SU-DHL-6 (cell line): Measurements from ENCODE around the gene SMIM21.

Source experiments
- H2AFZ ChIP-seq: fragments of 200-600 bp; sonication (generic); 2 replicates; pipeline ENCODE4 v1.6.1; 2014; ENCODE audit warnings: low read depth, mild to moderate bottlenecking, moderate library complexity, mixed read lengths, antibody characterized with exemption, low read length; ENCODE audit not compliant: severe bottlenecking
- H3F3A ChIP-seq: fragments of 200-600 bp; shearing (Covaris generic); 2 replicates; pipeline ENCODE4 v1.6.0; 2016; ENCODE audit warnings: antibody characterized with exemption, mild to moderate bottlenecking; ENCODE audit not compliant: insufficient read depth
- H3K27ac ChIP-seq: fragments of 200-600 bp; sonication (generic); 2 replicates; pipeline ENCODE4 v1.5.1; 2016; ENCODE audit warnings: low read depth, mild to moderate bottlenecking, low read length, moderate library complexity, mixed read lengths
- H3K27me3 ChIP-seq: fragments of 200-600 bp; sonication (generic), shearing (Covaris generic); 2 replicates; pipeline ENCODE4 v1.6.0; 2014; ENCODE audit warnings: mild to moderate bottlenecking, low read length
- H3K36me3 ChIP-seq: fragments of 200-600 bp; sonication (generic); 2 replicates; pipeline ENCODE4 v1.6.1; 2014; ENCODE audit warnings: mild to moderate bottlenecking, low read length, mixed read lengths
- H3K4me2 ChIP-seq: fragments of 300-600, 200-600 bp; shearing (Covaris generic), sonication (generic); 2 replicates; pipeline ENCODE4 v1.6.0; 2014; ENCODE audit warnings: low read length, low read depth, mild to moderate bottlenecking; ENCODE audit not compliant: poor library complexity, severe bottlenecking
- H3K4me3 ChIP-seq: fragments of 200-600 bp; sonication (generic); 2 replicates; pipeline ENCODE4 v1.5.1; 2014; ENCODE audit warnings: antibody characterized with exemption, low read length, mild to moderate bottlenecking, mixed read lengths; ENCODE audit not compliant: insufficient read depth, poor library complexity, severe bottlenecking
- H3K79me2 ChIP-seq: fragments of 200-600 bp; sonication (generic); 2 replicates; pipeline ENCODE4 v1.6.1; 2014; ENCODE audit warnings: mild to moderate bottlenecking, low read length, moderate library complexity; ENCODE audit not compliant: insufficient read depth
- H3K9ac ChIP-seq: fragments of 200-600 bp; sonication (generic); 2 replicates; pipeline ENCODE4 v1.7.0; 2014; ENCODE audit warnings: mild to moderate bottlenecking, low read length
- H3K9me2 ChIP-seq: fragments of 200-600 bp; sonication (generic); replicated peaks from 2 replicates; pipeline ENCODE4 v1.6.1; 2014; ENCODE audit warnings: low read length; ENCODE audit not compliant: insufficient read depth
- H3K9me3 ChIP-seq: fragments of 200-600 bp; sonication (generic); 2 replicates; pipeline ENCODE4 v1.6.1; 2014; ENCODE audit warnings: low read length, mixed read lengths; ENCODE audit not compliant: insufficient read depth
- H4K20me1 ChIP-seq: fragments of 200-600 bp; sonication (generic); 2 replicates; pipeline ENCODE4 v1.6.1; 2014; ENCODE audit warnings: low read depth, mild to moderate bottlenecking, antibody characterized with exemption, low read length, moderate library complexity, mixed read lengths
- CTCF ChIP-seq: fragments of 200-600 bp; sonication (generic); IDR thresholded peaks from one replicate; pipeline ENCODE4 v1.5.1; 2017; ENCODE audit warnings: antibody characterized with exemption, mild to moderate bottlenecking, low read length, moderate library complexity; ENCODE audit not compliant: insufficient read depth, poor library complexity, severe bottlenecking
- EZH2phosphoT487 ChIP-seq: fragments of 200-600 bp; sonication (generic), shearing (Covaris generic); conservative IDR thresholded peaks from 2 replicates; pipeline ENCODE4 v1.6.1; 2018; ENCODE audit warnings: mild to moderate bottlenecking, antibody characterized with exemption, low read length, moderate library complexity, mixed read lengths

The SMIM21 gene

GRCh38 chr18:75467851-75468250 lies 40.3 kb upstream of the SMIM21 start:
- no peak overlapping the region for H3K9ac ChIP-seq
- H2AFZ ChIP-seq = no peak overlapping the region
- H3K27ac ChIP-seq = no peak overlapping the region
- H3K4me2 ChIP-seq = no peak overlapping the region
- no peaks in the 10 kb centered on the region for H3K9me2 ChIP-seq
- no peak for TF ChIP-seq EZH2phosphoT487
- no peak for TF ChIP-seq CTCF
- H3K79me2 ChIP-seq = no peaks in the 10 kb centered on the region
- H3F3A ChIP-seq = no peaks in the 10 kb centered on the region
- H3K27me3 ChIP-seq = no peaks in the 10 kb centered on the region
- no peaks in the 10 kb centered on the region for H3K36me3 ChIP-seq
- no peaks in the 10 kb centered on the region for H4K20me1 ChIP-seq
- H3K4me3 ChIP-seq = no peak overlapping the region
- H3K9me3 ChIP-seq = no peaks in the 10 kb centered on the region

GRCh38 chr18:75467281-75467795 lies 39.8 kb upstream of the SMIM21 start:
- TF ChIP-seq CTCF (no peak), EZH2phosphoT487 (no peak)

GRCh38 chr18:75464356-75464755 lies 36.9 kb upstream of the SMIM21 start:
- no peaks in the 10 kb centered on the region for H3F3A ChIP-seq
- no peak for TF ChIP-seq EZH2phosphoT487
- no peak for TF ChIP-seq CTCF
- no peaks in the 10 kb centered on the region for H3K36me3 ChIP-seq
- H3K9me3 ChIP-seq = no peaks in the 10 kb centered on the region
- no peaks in the 10 kb centered on the region for H3K27me3 ChIP-seq
- H3K9ac ChIP-seq = no peak overlapping the region
- H3K4me2 ChIP-seq = no peak overlapping the region
- H2AFZ ChIP-seq = no peak overlapping the region
- H3K79me2 ChIP-seq = no peaks in the 10 kb centered on the region
- H4K20me1 ChIP-seq = no peaks in the 10 kb centered on the region
- no peak overlapping the region for H3K4me3 ChIP-seq
- no peak overlapping the region for H3K27ac ChIP-seq
- no peaks in the 10 kb centered on the region for H3K9me2 ChIP-seq

More at GRCh38 chr18:75467281-75467795, 39.8 kb upstream of the SMIM21 start:
- Histone ChIP-seq H3K4me3 (no peak overlapping the region), H3F3A (no peaks in the 10 kb centered on the region), H3K36me3 (no peaks in the 10 kb centered on the region), H3K9ac (no peak overlapping the region), H3K27me3 (no peaks in the 10 kb centered on the region), H2AFZ (no peak overlapping the region), H4K20me1 (no peaks in the 10 kb centered on the region), H3K9me3 (no peaks in the 10 kb centered on the region), H3K4me2 (no peak overlapping the region), H3K79me2 (no peaks in the 10 kb centered on the region), H3K27ac (no peak overlapping the region), H3K9me2 (no peaks in the 10 kb centered on the region)
